IPS-11a (cell line): ENCODE results near the gene PREX1.

Experiments
- H3K4me3 ChIP-seq: one replicate; pipeline ENCODE4 v1.5.1; 2013; ENCODE audit warnings: low read depth, low read length, control low read depth

The PREX1 gene

DNA sequence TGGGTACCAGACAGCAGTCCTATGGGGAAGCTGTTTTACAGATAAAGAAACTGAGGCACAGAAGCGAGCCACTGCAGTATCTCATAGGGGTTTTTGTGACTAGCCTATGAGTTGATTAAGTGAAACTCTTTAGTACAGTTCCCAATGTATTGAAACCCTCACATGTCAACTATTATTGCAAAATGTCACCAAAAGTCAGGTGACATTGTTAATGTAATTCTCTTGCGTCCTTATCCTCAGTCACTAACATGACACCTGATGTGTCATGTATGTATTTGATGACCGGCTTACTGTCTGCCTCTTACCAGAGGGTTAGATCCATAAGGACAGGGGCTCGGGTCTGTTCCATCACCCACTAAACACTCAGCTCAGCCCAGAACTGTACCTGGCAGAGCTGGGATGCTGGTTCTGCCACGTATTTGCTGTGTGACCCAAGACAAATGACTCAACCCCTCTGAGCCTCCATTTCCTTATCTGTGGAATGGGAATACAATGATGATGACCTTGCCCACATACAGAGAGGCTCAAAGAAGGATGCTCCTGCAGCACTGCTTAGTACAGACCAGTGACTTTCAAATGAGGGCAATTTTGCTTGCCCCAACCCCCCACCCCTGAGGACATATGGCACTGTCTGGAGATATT is 32.9 kb downstream of the PREX1 start:
- no peak overlapping the region for H3K4me3 ChIP-seq

DNA sequence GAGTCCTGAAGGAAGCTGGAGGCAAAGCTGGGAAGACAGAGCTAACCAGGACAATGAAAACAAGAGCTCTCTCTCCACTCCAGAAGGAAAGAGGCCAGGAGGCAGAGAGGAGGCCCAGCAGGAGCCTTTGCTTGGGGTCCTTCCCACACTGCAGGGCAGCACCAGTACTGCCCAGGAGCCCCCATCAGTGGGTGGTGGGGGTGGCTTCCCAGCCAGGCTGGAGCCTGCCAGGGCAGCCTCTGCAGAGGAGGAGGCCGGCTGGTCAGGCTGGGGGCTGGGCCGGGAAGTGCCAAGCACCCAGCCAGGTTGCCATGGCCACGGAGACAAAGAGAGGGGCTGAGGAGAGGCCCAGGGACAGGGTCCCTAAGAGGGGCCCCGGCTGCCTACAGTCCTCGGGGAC is 33.4 kb downstream of the PREX1 start:
- no peak overlapping the region for H3K4me3 ChIP-seq

DNA sequence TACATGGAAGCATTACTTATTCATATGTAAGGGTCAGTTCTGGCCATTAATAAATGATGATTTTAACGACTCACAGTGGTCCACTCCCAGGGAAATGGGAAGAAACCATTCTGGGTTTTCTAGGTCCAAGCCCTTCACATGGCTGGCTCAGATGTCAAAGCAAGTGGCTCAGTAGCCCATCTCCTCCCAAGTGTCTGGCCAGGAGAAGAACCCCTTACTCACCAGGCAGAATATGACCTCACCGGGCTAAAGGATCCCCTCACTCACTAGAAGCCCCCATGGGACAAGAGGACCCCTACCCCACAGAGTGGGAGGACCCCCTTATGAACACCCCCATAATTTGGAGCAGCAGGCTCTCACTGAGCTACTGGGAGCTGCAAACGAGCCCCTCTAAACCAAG is 34.0 kb downstream of the PREX1 start:
- no peak overlapping the region for H3K4me3 ChIP-seq

DNA sequence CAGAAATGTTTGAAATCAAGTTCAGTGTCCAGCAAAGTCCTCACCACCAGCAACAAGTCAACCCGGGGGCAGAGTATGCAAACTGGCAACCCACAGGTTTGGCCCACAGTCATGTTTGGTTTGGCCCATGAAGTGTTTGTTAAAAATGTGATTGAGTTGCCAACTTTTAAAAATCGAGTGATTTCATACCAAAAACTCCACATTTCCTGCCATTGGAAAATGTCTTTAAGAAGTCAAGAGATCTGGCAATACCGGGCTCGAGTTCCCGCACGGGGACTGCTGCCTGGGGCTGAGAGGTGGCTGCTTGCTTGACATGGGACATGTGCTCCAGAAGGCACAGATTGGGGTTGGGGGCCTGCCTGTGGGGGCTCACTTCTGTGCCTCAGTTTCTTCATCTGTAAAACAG is 36.1 kb downstream of the PREX1 start:
- no peak overlapping the region for H3K4me3 ChIP-seq

DNA sequence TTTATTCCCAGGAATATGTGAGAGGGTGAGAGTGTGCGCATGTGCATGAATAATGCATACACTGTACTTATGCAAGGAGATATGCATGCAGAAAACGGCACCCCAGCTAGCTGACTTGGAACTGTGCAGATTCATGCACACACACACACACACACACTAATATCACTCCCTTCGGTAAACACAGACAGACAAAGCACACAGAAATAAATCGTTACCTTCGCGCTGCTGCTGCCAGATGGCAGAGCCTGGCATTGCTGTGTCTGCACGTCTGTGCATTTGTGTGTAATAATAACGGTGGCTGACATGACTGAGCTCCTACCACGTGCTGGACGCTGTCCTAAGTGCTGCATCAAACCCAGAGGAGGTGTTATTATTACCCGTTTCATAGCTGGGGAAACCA is 36.8 kb downstream of the PREX1 start:
- H3K4me3 ChIP-seq, result no peak overlapping the region

DNA sequence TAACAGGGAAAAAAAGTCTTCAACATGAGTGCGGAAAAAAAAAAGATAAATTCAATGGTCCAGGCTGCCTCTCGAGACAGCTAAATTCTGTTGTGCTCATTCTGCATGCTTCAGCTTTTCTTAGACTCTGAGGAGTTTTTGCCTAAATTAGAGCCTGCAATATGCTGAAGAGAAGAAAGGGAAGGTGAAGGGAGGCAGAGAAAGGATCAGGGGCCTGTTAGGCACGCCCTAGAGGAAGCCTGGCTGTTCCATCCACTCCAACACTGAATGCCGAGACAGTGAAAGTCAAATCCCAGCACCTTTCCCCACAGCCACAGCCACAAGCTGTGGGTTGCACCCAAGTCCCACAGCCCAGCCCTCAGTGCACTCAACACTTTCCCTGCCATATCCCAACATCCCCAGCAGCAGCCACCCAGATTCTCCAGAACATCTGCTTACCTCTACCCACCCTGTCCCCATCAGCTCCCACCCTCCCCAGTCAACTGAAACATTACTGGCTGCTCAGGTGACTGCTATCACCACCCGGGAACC is 37.3 kb downstream of the PREX1 start:
- no peak overlapping the region for H3K4me3 ChIP-seq

DNA sequence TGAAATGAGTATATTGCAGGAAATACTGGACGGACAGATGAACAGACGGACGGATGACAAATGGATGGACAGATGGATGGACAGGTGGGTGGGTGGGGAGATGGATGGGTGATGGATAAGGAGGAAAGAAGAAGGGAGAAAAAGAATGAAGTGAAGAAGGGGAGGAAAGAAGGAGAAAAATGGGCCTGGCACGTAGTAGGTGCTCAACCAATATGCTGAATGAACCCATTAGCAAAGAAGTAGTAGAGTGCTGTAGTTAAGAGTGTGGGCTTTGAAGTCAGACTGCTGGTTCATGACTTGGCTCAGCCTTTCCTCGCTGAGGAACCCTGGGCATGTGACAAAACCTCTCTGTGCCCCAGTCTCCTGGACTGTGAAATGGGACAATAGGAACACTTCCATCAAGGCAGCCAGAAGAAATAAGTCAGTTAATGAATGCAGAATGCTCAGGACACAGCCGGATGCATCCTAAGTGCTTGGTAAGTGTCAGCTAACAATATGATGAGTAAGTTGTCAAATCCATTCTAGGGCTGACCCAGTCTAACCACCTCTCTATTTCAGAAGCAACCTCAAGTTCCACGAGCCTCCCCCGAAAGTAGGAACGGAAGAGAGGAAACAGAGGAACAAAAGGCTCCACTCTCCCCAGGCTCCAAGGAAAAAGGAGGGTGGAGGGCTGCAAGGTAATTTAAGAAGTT is 37.9 kb downstream of the PREX1 start:
- H3K4me3 ChIP-seq, result no peak overlapping the region

DNA sequence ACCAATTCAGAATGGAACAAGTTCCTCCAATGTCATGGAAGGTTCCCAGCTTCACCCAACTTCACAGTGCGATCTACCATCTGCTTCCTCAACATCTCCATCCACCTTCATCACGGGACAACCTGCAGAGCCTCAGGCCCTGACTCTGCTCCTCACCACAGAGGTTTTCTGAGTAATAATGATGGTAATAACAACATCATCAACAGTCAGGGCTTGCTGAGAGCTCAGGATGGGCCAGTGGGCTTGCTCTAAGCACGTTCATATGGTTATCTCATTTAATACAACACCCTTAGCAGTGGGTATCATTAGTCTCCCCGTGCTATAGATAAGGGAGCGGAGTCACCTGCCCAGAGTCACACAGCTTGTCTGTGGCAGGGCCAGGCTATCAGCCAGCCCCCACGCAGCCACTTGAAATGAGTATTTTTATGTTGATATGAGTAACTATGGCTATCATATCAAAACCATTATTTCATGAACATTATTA is 38.6 kb downstream of the PREX1 start:
- no peak overlapping the region for H3K4me3 ChIP-seq

DNA sequence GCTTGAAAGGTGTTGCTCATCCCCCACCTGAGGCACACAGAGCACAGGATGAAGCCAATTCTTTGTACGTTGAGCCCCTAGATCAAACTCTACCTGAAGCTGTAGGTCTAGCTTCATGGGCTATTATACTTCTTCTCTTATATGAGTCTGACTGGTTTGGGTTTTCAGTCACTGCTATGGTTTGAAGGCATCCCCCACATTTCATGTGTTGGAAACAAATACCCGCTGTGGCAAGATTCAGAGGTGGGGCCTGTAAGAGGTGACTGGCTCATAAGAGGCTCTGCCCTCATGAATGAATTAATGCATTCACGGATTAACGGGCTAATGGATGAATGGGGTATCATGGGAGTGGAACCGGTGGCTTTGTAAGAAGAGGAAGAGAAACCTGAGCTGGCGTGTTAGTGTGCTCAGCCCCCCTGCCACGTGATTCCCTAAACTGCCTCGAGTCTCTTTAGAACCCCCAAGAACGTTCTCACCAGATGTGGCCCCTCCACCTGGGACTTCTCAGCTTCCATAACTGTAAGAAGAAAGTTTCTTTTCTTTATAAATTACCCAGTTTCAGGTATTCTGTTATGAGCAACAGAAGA is 39.2 kb downstream of the PREX1 start:
- no peak overlapping the region for H3K4me3 ChIP-seq

DNA sequence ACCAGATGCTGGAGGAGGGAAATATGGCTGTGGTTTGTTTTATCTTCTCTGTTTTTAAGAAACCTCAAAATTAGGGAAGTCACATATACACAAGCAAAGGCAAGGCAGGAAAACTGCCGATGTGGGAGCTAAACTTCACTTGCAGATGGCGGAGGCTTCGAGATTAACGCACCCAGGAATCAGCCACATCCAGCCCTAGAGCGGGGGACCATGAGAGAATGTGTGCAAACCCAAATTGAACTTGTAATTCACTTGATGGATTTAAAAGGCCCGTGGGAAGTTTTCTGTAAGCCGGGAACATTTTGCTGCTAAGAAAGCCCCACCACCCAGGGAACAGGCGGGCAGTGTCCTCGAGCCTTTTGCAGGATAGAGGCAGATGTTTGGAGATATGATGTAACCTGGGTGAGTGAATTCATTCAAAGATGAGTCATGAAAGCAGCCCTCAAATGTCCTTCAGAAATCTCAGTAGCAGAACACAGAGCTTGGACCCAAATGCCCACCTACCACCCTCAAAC is 39.9 kb downstream of the PREX1 start:
- no peak overlapping the region for H3K4me3 ChIP-seq

DNA sequence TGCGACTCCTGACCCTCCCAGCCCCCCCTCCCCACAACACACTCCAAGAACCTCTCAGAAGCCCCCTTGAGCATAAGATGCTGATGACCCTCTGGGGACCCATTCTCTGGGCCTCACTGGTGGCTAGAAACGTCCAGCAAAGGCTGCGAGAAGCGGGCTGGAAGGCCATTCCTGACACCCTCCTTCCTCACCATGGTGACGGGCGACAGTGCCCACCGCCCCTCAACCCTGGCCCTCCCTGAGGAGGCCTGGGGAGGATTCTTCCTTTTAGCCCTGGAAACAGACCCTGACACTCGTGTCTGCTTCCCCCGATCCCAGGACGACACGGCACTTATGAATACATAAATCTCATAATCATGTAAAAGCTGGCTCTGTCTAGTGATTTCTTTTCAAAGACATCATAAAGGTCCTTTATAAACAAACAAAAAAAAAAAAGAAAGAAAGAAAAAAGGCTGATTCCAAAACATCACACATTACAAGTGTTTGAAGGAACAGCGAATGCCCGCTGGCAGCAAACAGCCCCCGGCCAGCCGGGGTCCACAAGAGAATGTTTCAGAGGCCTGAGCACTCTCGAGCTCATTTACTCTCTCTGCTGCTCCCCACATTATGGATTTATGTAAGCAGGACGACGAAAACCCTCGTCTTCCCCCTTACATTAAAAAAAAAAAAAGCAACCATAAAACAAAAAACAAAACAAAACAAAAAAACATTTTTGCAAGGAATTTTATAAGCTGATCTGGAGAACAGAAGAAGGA is 40.7 kb downstream of the PREX1 start:
- H3K4me3 ChIP-seq, result no peak overlapping the region

DNA sequence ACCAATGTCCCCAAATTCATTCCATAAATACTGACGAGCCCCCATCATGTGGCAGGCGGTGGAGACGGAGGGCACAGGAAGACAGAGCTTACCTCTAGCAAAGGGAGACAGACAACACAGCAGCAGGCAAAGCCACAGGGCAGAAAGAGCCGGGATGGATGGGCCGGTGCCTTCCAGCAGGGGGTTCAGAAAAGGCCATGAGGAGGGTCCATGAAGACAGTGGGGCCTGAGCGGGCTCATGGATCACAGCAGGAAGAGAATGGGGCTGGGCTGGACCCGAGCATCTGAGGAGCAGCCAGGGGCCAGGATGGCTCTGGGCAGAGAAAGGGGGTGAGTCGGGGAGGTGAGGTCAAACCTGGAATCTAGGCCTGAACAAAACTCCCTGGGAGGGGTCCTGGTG is 42.0 kb downstream of the PREX1 start:
- no peak overlapping the region for H3K4me3 ChIP-seq

DNA sequence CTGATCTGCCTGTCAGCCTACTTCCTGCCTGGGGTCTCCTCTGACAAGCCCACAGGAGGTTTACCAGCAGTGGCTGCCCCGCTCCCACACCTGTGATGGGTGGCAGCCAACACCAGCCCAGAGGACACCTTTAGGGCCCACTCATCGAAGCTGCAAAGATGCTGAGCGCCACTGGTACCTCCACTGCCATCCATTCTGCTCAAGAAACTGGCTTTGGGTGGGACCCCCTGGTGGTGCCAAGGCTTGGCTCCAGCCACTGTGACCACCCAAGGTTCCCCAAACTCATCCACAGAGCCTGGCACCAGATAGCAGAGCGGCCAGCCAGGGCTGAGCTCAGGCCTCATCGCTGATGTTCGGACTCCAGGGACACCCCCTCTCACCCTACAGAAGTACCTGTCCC is 42.5 kb downstream of the PREX1 start:
- H3K4me3 ChIP-seq, result no peak overlapping the region

DNA sequence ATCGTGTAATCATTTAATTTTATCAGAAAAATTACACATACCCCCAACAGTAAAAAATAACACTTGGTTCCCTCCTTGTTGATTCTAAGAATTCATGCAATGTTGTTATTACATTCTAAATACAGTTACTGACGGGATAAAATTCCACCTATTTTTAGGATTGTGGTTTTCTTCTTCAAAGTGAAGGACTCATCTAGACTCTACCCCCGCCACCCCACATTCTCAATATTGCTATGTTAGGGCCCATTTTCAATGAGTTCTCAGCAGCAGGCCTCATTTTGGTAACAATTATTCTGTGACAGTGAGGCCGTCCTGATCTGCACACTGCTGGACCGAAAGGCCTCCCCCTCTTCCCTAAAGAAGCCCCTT is 43.5 kb downstream of the PREX1 start:
- H3K4me3 ChIP-seq, result no peak overlapping the region

DNA sequence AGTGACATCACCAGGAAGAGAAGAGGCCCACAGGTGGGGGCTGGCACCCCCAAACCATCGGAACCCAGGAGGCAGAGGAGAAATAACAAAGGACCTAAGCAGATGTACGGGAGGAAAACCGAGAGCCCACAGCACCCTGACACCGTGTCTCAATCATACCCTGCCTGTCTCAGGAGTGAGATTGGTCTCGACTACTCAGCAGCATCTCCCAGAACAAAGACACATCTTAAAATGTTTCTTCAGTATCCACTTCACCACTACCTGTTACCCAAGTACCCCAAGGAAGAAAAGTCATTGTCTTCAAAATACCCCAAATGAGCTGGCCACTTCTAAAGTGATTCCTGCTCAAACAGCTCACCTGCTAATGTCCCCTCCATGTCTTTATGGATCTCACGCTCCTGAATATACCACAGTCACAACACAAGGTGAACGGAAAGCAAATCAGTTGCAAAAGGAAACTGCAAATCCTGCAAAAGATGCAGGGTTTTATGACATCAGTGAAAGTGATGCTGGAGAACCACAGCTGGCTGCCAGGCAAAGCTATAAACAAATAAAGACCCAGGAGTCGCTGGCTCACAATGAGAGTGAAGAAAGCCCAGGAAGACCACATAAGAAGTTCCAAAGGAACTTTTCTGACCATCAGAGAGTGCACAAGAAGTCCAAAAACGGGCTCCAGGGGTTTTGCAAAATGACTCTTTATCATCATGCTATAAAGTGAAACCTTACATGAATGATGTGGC is 44.1 kb downstream of the PREX1 start:
- no peak overlapping the region for H3K4me3 ChIP-seq

DNA sequence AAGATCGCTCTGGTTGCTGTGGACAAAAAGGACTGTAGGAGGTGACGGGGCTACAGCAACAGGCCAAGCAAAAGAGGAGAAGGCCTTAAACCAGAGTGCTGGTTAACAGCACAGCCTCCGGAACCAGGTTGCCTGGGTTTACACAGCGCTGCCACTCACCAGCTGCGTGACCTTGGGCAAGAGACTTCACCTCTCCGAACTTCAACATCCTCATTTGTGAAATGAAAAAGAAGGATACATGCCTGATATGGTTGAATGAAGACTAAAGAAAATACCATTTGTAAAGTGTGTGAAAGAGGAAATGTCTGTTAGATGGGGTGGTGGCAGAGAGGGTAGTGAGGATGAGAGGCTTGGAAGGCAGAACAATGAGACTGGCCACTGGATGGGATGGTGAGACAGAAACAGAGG is 44.9 kb downstream of the PREX1 start:
- no peak overlapping the region for H3K4me3 ChIP-seq

DNA sequence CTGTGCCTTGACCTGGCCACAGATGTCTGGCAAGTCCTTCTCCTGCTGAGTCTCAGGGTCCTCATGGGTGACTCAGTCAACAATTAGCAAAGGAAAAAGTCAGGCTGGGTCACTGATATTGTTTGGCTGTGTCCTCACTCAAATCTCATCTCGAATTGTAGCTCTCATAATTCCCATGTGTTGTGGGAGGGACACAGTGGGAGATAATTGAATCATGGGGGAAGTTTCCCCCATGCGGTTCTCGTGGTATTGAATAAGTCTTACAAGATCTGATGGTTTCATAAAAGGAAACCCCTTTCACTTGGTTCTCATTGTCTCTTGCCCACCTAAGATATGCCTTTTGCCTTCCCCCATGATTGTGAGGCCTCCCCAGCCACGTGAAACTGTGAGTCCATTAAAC is 45.7 kb downstream of the PREX1 start:
- H3K4me3 ChIP-seq, result no peak overlapping the region

DNA sequence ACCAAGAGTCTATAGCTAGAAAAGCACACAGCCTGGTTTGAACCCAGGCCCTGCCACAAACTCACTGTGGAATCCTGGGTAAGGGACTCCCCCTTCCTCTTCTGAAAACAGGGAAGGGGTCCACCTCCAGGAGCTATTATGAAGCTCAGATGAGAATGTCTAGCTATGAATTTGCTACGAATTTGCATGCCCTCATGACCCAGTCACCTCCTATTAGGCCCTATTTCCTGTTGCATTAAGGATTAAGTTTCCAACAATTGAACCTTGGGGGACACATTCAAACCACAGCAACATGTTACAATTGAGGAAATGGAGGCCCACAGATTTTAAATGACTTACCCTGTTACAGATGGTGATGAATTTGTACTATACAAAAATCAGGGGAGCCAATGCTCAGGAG is 46.2 kb downstream of the PREX1 start:
- H3K4me3 ChIP-seq, result no peak overlapping the region

DNA sequence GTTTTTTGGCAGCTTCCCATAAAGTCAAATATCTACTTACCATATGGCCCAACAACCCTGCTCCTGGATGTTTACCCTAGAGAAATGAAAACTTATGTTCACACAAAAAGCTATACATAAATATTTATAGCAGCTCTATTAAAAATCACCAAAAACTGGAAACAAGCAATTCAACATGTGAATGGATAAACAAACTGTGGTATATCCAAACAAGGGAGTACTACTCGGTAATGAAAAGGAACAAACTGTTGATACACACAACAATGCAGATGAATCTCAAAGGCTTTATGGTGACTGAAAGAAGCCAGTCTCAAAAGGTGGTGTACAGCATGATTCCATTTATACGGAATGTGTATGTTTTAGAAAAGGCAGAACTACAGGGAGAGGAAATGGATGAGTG is 48.4 kb downstream of the PREX1 start:
- H3K4me3 ChIP-seq, result no peak overlapping the region

DNA sequence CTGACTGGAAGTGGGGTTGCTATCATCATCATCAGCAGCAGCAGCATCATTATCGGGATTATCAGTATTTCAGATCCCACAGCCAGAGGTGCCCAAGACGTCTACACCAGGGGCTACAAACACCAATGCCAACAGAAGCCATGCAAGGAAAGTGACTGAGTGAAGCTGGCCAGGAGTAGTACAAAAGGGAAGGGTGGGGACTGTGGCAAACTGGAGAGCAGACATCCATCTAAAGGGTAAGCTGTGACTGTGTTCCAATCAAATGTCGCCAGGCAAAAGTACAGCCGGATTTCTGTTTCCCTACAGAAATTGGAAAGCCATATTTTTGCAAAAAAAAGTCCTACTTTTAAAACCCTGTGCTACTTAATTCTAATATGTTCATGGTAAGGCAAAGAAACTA is 50.0 kb downstream of the PREX1 start:
- no peak overlapping the region for H3K4me3 ChIP-seq

DNA sequence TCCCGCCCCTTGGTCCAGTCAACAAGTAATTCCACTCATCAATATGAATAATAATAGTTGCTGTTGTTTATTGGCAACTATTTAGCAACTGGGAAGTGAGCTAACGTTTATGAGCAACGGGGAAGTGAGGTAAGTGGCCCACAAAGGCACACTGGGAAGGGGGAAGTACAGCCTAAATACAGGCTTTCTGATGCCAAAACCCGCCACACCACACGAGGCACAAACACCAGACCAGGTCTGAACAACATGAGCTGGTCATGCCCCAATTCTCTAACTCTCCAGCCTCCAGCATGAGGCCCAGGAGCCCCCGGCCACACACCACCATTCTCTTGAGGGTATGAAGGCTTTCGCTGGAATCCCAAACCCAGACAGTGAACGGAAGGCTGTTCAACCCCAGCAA is 50.8 kb downstream of the PREX1 start:
- no peak overlapping the region for H3K4me3 ChIP-seq
